ENCODE results near the gene NRXN2.
"Not testable (repeated sequence)": the region's sequence is repeated elsewhere in the genome, so short reads cannot be mapped to it uniquely, and the experiment has no call there.

The NRXN2 gene

GRCh38 chr11:64665411-64665821 is 57.6 kb downstream of the NRXN2 start:
- no peak for TF ChIP-seq CTCF (conservative IDR thresholded peaks at IDR 0.05; ENCODE audit: low read depth)
- ChIA-PET POLR2A (ENCODE audit: low non-redundant PET) (no interaction called here), CTCF (interaction anchor here (0.6 to 1.0 kb wide), 4 partner anchors 14 to 1359 kb away, joined by 3 to 5 read pairs (median 4); no protein-coding TSS in a partner anchor)
- no peak for DNase-seq (ENCODE audit: low spot score)
- no peak overlapping the region for H3K27ac ChIP-seq

GRCh38 chr11:64664236-64664870 is 58.6 kb downstream of the NRXN2 start:
- POLR2A ChIA-PET (ENCODE audit: low non-redundant PET); H3K27ac ChIP-seq; DNase-seq (ENCODE audit: low spot score): not testable (repeated sequence)
- CTCF ChIA-PET = interaction anchor here (0.9 kb wide), 1 partner anchor 101 kb away, joined by 3 read pairs; no protein-coding TSS in a partner anchor

GRCh38 chr11:64663656-64664055 is 59.3 kb downstream of the NRXN2 start:
- no peak for TF ChIP-seq CTCF (conservative IDR thresholded peaks at IDR 0.05; ENCODE audit: low read depth)
- H3K27ac ChIP-seq = no peak overlapping the region
- no peak for DNase-seq (ENCODE audit: low spot score)
- ChIA-PET CTCF (interaction anchor here (1.0 kb wide), 1 partner anchor 25 kb away, joined by 5 read pairs; no protein-coding TSS in a partner anchor), POLR2A (ENCODE audit: low non-redundant PET) (no interaction called here)

- TF ChIP-seq CTCF (conservative IDR thresholded peaks at IDR 0.05; ENCODE audit: low read depth) = no peak
- no peak for DNase-seq (ENCODE audit: low spot score)
- no peak overlapping the region for H3K27ac ChIP-seq
- POLR2A ChIA-PET (ENCODE audit: low non-redundant PET) = no interaction called here
- CTCF ChIA-PET = interaction anchor here (0.7 kb wide), 1 partner anchor 90 kb away, joined by 3 read pairs; no protein-coding TSS in a partner anchor
Measured at GRCh38 chr11:64661614-64662013, 61.4 kb downstream of the NRXN2 start.

GRCh38 chr11:64661146-64661545 is 61.9 kb downstream of the NRXN2 start:
- POLR2A ChIA-PET (ENCODE audit: low non-redundant PET) = no interaction called here
- no peak for DNase-seq (ENCODE audit: low spot score)
- no peak for TF ChIP-seq CTCF (conservative IDR thresholded peaks at IDR 0.05; ENCODE audit: low read depth)
- CTCF ChIA-PET = interaction anchor here (0.7 kb wide), 1 partner anchor 90 kb away, joined by 3 read pairs; no protein-coding TSS in a partner anchor
- no peak overlapping the region for H3K27ac ChIP-seq

- ChIA-PET CTCF (interaction anchor here (1.0 to 2.0 kb wide), 3 partner anchors 11 to 212 kb away, joined by 3 to 15 read pairs (median 9); partner anchors contain the start of gene RASGRP2), POLR2A (ENCODE audit: low non-redundant PET) (no interaction called here)
- DNase-seq (ENCODE audit: low spot score) = no peak
- TF ChIP-seq CTCF (conservative IDR thresholded peaks at IDR 0.05; ENCODE audit: low read depth) = no peak
- H3K27ac ChIP-seq = no peak overlapping the region
Measured at GRCh38 chr11:64660706-64661105, 62.3 kb downstream of the NRXN2 start.

- POLR2A ChIA-PET (ENCODE audit: low non-redundant PET) = interaction anchor here (0.6 kb wide), 1 partner anchor 45 kb away, joined by 3 read pairs; no protein-coding TSS in a partner anchor
- no peak for TF ChIP-seq CTCF (conservative IDR thresholded peaks at IDR 0.05; ENCODE audit: low read depth)
- H3K27ac ChIP-seq = peak overlapping the region; percentile 77
- CTCF ChIA-PET = interaction anchor here (1.0 to 2.0 kb wide), 3 partner anchors 11 to 211 kb away, joined by 3 to 15 read pairs (median 9); partner anchors contain the start of gene RASGRP2
- no peak for DNase-seq (ENCODE audit: low spot score)
Measured at GRCh38 chr11:64660205-64660604, 62.8 kb downstream of the NRXN2 start.

Data from RWPE1 (cell line).